Measurements from ENCODE around the gene RBM38.
"Not testable (repeated sequence)": the region's sequence is repeated elsewhere in the genome, so short reads cannot be mapped to it uniquely, and the experiment has no call there.

RBM38 gene

GRCh38 chr20:57390604-57391438 lies at the start of gene RBM38:
RBM38 (plus strand) TSS chr20:57391396; CDS start chr20:57391582, 186 bp downstream.
- DNase-seq, result peak; percentile 25

GRCh38 chr20:57341663-57342062 lies 49.5 kb upstream of the RBM38 start:
- DNase-seq, result no peak

GRCh38 chr20:57342829-57343228 lies 48.4 kb upstream of the RBM38 start:
- peak; percentile 25 for DNase-seq

GRCh38 chr20:57346477-57346876 lies 44.7 kb upstream of the RBM38 start:
- peak; percentile 50 for DNase-seq

GRCh38 chr20:57347393-57347792 lies 43.8 kb upstream of the RBM38 start:
- DNase-seq, result no peak

- not testable (repeated sequence) for DNase-seq
Measured at GRCh38 chr20:57348200-57348921, 42.8 kb upstream of the RBM38 start.

- DNase-seq, result not testable (repeated sequence)
Measured at GRCh38 chr20:57348922-57349574, 42.1 kb upstream of the RBM38 start.

- no peak for DNase-seq
Measured at GRCh38 chr20:57350081-57350710, 41.0 kb upstream of the RBM38 start.

- not testable (repeated sequence) for DNase-seq
Measured at GRCh38 chr20:57350726-57351041, 40.5 kb upstream of the RBM38 start.

- peak; percentile 79 for DNase-seq
Measured at GRCh38 chr20:57351042-57351783, 40.0 kb upstream of the RBM38 start, which contains the start of gene RAE1. RAE1 (plus strand) TSS chr20:57351255; CDS start chr20:57354039, 2,784 bp downstream.

GRCh38 chr20:57352305-57352704 lies 38.9 kb upstream of the RBM38 start:
- no peak for DNase-seq

GRCh38 chr20:57353351-57353750 lies 37.8 kb upstream of the RBM38 start:
- DNase-seq, result no peak

- DNase-seq, result no peak
Measured at GRCh38 chr20:57361517-57361916, 29.7 kb upstream of the RBM38 start.

- DNase-seq, result no peak
Measured at GRCh38 chr20:57364451-57364850, 26.7 kb upstream of the RBM38 start.

GRCh38 chr20:57369596-57369995 lies 21.6 kb upstream of the RBM38 start:
- DNase-seq, result no peak

- no peak for DNase-seq
Measured at GRCh38 chr20:57370316-57370715, 20.9 kb upstream of the RBM38 start.

GRCh38 chr20:57371363-57371762 lies 19.8 kb upstream of the RBM38 start:
- no peak for DNase-seq

- DNase-seq, result no peak
Measured at GRCh38 chr20:57372157-57372556, 19.0 kb upstream of the RBM38 start.

- DNase-seq, result no peak
Measured at GRCh38 chr20:57372581-57373350, 18.4 kb upstream of the RBM38 start.

- DNase-seq, result no peak
Measured at GRCh38 chr20:57374343-57374930, 16.8 kb upstream of the RBM38 start.
